Esophagus muscularis mucosa (tissue), 4 donors: Measurements from ENCODE around the gene GPR17. TPM values are rescaled to one million over a fixed set of nuclear protein-coding genes. Genes with fewer than 3 reads are reported as not detected.

Experiments used
- DNase-seq: peaks from one replicate; pipeline ENCODE4 v3.0.0-alpha.2; 2017; ENCODE audit errors: extremely low spot score
- H3K27ac ChIP-seq, 4 donors: fragments of 200-600 bp; sonication (generic); replicated peaks in 1 of 4; 1 replicate in 3 of 4; 2 replicates in 1 of 4; pipeline ENCODE4 v1.5.1; 2016 to 2019; ENCODE audit warnings: mild to moderate bottlenecking in 1 of 4
- H3K27me3 ChIP-seq, 4 donors: fragments of 200-600 bp; sonication (generic); one replicate each; pipeline versions ENCODE4 v1.5.1 to v1.6.0; 2016 to 2019
- H3K36me3 ChIP-seq, 4 donors: fragments of 200-600 bp; sonication (generic); one replicate each; pipeline ENCODE4 v1.5.1; 2016 to 2019
- H3K4me1 ChIP-seq, 4 donors: fragments of 200-600 bp; sonication (generic); one replicate each; pipeline ENCODE4 v1.5.1; 2016 to 2019
- H3K4me3 ChIP-seq, 4 donors: fragments of 200-600 bp; sonication (generic); 1 replicate in 2 of 4; 2 replicates in 2 of 4; pipeline ENCODE4 v1.5.1; 2016 to 2019; ENCODE audit warnings: mild to moderate bottlenecking in 4 of 4, moderate library complexity in 1 of 4
- H3K9me3 ChIP-seq, 4 donors: fragments of 200-600 bp; sonication (generic); 1 replicate in 3 of 4; 2 replicates in 1 of 4; pipeline ENCODE4 v1.5.1; 2016 to 2019
- CTCF ChIP-seq, 3 experiments: fragments of 200-600 bp in 2 of 3; fragments of 450-650 bp in 1 of 3; sonication (generic) in 2 of 3; IDR thresholded peaks; one replicate each; pipeline ENCODE4 v1.5.1; 2017 to 2019; ENCODE audit warnings: antibody characterized with exemption in 3 of 3, mild to moderate bottlenecking in 2 of 3, moderate library complexity in 1 of 3
- EP300 ChIP-seq: sonication (generic); formaldehyde crosslinking; IDR thresholded peaks from one replicate; pipeline ENCODE4 v1.6.1; 2017; ENCODE audit warnings: antibody characterized with exemption
- POLR2A ChIP-seq: fragments of 450-650 bp; IDR thresholded peaks from one replicate; pipeline ENCODE4 v1.6.1; 2017; ENCODE audit warnings: antibody characterized with exemption, moderate library complexity, mild to moderate bottlenecking, low read depth
- POLR2AphosphoS5 ChIP-seq, 2 donors: sonication (generic); formaldehyde crosslinking; IDR thresholded peaks; one replicate each; pipeline ENCODE4 v1.6.1; 2017; ENCODE audit warnings: antibody characterized with exemption in 2 of 2
- WGBS: methylation state at CpG from one replicate; pipeline ENCODE4 v1.1.5; 2018; 5-methylcytosine and 5-hydroxymethylcytosine counted together
- intact Hi-C: fragments of 100-400 bp; cut with DNase I; formaldehyde crosslinking; loops from one replicate; pipeline ENCODE4 v1.15.1; 2023
- total RNA-seq, 4 donors: library from RNA; depleted of rRNA; stranded (reverse); fragments of >200 nt; gene quantifications; one replicate each; pipeline versions ENCODE4 v1.1.0 to v1.2.1, GENCODE V29; 2016

GPR17 gene
- total RNA-seq, 4 donors from 2014 or later, result 0.40 TPM; not detected in 3

- WGBS, result 56% methylated on average over 1 of the region's 1 CpG
- H3K4me1 ChIP-seq, result peaks cover 92 to 100% (median 98%) of the 10 kb centered on the region in 4 donors
- peaks cover 13 to 76% (median 52%) of the 10 kb centered on the region in 4 donors for H3K36me3 ChIP-seq
- no peaks in the 10 kb centered on the region for H3K27me3 ChIP-seq
- peak overlapping the region; percentile 79 to 84 (median 80) for H3K27ac ChIP-seq
- intact Hi-C loops, result loop anchor here (5.0 kb wide), 1 partner anchor 37 kb away; no protein-coding TSS in a partner anchor
- no peaks in the 10 kb centered on the region for H3K9me3 ChIP-seq
- DNase-seq, result no peak
- TF ChIP-seq CTCF (IDR thresholded peaks at IDR 0.05) (no peak), POLR2A (no peak), EP300 (no peak)
- no peak overlapping the region for H3K4me3 ChIP-seq
These were observed 943 bp upstream of the GPR17 start for GRCh38 chr2:127645026-127645394.

GRCh38 chr2:127646487-127647241 is 711 bp downstream of the GPR17 start:
- H3K36me3 ChIP-seq, result peaks cover 0 to 70% (median 45%) of the 10 kb centered on the region in 4 donors
- no peaks in the 10 kb centered on the region for H3K27me3 ChIP-seq
- no peak overlapping the region for H3K4me3 ChIP-seq
- no peak for TF ChIP-seq CTCF (IDR thresholded peaks at IDR 0.05)
- TF ChIP-seq POLR2A, result no peak
- no peak for DNase-seq
- WGBS, result 49% methylated on average over 4 of the region's 24 CpGs
- H3K4me1 ChIP-seq, result peaks cover 94 to 100% (median 98%) of the 10 kb centered on the region in 4 donors
- intact Hi-C loops, result loop anchor here (5.0 kb wide), 1 partner anchor 36 kb away; no protein-coding TSS in a partner anchor
- H3K27ac ChIP-seq, result peak overlapping the region; percentile 79 to 84 (median 80)
- H3K9me3 ChIP-seq, result no peaks in the 10 kb centered on the region

GRCh38 chr2:127647242-127648190 is 1.6 kb downstream of the GPR17 start:
- TF ChIP-seq POLR2AphosphoS5 (IDR thresholded peaks at IDR 0.05) (peak in 1 of 2 donors; percentile 35), EP300 (no peak)
- H3K27ac ChIP-seq, result peak overlapping the region; percentile 79 to 84 (median 80)
- H3K4me1 ChIP-seq, result peaks cover 94 to 100% (median 98%) of the 10 kb centered on the region in 4 donors
- no peaks in the 10 kb centered on the region for H3K9me3 ChIP-seq
- peaks cover 0 to 64% (median 38%) of the 10 kb centered on the region in 4 donors for H3K36me3 ChIP-seq
- H3K4me3 ChIP-seq, result no peak overlapping the region
- WGBS, result 59% methylated on average over 9 of the region's 16 CpGs
- no peaks in the 10 kb centered on the region for H3K27me3 ChIP-seq
- no peak for DNase-seq
- intact Hi-C loops, result loop anchor here (5.0 kb wide), 1 partner anchor 35 kb away; no protein-coding TSS in a partner anchor

GRCh38 chr2:127648321-127648720 is 2.4 kb downstream of the GPR17 start:
- peak overlapping the region; percentile 79 to 84 (median 80) for H3K27ac ChIP-seq
- no peak overlapping the region for H3K4me3 ChIP-seq
- peaks cover 94 to 100% (median 98%) of the 10 kb centered on the region in 4 donors for H3K4me1 ChIP-seq
- no peak for DNase-seq
- TF ChIP-seq CTCF (IDR thresholded peaks at IDR 0.05), result no peak
- no peak for TF ChIP-seq EP300
- no peak for TF ChIP-seq POLR2AphosphoS5 (IDR thresholded peaks at IDR 0.05)
- no peak for TF ChIP-seq POLR2A
- 71% methylated on average over 3 of the region's 6 CpGs for WGBS
- intact Hi-C loops, result loop anchor here (5.0 kb wide), 1 partner anchor 34 kb away; no protein-coding TSS in a partner anchor
- no peaks in the 10 kb centered on the region for H3K9me3 ChIP-seq
- no peaks in the 10 kb centered on the region for H3K27me3 ChIP-seq
- peaks cover 0 to 66% (median 38%) of the 10 kb centered on the region in 4 donors for H3K36me3 ChIP-seq
